ENCODE results near the gene AVPR2.

DNA sequence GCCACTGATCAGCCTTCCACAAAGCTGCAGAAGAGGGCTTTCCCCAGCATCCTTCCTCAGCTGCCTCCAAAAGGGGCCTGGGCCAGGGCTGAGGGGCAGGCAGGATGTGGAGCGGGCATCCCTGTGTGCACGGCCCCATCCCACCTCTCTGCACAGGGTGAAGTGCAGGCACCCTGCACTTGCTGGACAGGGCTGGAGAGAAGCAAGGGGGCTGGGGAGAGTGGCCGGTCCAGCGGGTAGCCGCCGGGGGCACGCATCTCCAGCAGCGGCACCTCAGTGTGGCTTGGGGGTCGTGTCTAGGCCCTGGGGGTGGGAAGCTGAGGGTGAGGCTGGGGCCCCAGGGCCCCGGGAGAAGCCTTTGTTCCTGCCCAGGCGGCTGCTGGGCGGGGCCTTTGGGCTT lies 3.0 kb downstream of the AVPR2 start:
- TF ChIP-seq, protein P1, sequence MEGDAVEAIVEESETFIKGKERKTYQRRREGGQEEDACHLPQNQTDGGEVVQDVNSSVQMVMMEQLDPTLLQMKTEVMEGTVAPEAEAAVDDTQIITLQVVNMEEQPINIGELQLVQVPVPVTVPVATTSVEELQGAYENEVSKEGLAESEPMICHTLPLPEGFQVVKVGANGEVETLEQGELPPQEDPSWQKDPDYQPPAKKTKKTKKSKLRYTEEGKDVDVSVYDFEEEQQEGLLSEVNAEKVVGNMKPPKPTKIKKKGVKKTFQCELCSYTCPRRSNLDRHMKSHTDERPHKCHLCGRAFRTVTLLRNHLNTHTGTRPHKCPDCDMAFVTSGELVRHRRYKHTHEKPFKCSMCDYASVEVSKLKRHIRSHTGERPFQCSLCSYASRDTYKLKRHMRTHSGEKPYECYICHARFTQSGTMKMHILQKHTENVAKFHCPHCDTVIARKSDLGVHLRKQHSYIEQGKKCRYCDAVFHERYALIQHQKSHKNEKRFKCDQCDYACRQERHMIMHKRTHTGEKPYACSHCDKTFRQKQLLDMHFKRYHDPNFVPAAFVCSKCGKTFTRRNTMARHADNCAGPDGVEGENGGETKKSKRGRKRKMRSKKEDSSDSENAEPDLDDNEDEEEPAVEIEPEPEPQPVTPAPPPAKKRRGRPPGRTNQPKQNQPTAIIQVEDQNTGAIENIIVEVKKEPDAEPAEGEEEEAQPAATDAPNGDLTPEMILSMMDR (IDR thresholded peaks at IDR 0.05): no peak
- TF ChIP-seq MYC (IDR thresholded peaks at IDR 0.05; ENCODE audit: borderline replicate concordance, low read length) (no peak), RAD21 (conservative IDR thresholded peaks at IDR 0.05 in 1 of 2, IDR thresholded peaks at IDR 0.05 in 1 of 2) (no peak)
